ENCODE data around the gene PACSIN1. TPM values are rescaled to one million over a fixed set of nuclear protein-coding genes. Genes with fewer than 3 reads are reported as not detected.
A peak's percentile ranks its signal among the peaks of the same experiment; 100 is the strongest.

PACSIN1 gene
- total RNA-seq, 2 donors from 2014 or later: 0.52 TPM; not detected in 1

- no peak for TF ChIP-seq POLR2A (IDR thresholded peaks at IDR 0.05)
- TF ChIP-seq, protein P1, sequence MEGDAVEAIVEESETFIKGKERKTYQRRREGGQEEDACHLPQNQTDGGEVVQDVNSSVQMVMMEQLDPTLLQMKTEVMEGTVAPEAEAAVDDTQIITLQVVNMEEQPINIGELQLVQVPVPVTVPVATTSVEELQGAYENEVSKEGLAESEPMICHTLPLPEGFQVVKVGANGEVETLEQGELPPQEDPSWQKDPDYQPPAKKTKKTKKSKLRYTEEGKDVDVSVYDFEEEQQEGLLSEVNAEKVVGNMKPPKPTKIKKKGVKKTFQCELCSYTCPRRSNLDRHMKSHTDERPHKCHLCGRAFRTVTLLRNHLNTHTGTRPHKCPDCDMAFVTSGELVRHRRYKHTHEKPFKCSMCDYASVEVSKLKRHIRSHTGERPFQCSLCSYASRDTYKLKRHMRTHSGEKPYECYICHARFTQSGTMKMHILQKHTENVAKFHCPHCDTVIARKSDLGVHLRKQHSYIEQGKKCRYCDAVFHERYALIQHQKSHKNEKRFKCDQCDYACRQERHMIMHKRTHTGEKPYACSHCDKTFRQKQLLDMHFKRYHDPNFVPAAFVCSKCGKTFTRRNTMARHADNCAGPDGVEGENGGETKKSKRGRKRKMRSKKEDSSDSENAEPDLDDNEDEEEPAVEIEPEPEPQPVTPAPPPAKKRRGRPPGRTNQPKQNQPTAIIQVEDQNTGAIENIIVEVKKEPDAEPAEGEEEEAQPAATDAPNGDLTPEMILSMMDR (IDR thresholded peaks at IDR 0.05): no peak
- WGBS, 2 donors: 77 to 79% methylated on average over 6 of the region's 6 CpGs
- no peaks in the 10 kb centered on the region for H3K27me3 ChIP-seq
- H3K9me3 ChIP-seq: no peaks in the 10 kb centered on the region
- no peaks in the 10 kb centered on the region for H3K36me3 ChIP-seq (replicated peaks in 1 of 2; ENCODE audit: insufficient read depth in 1 of 2, low read depth in 2 of 2)
- H3K4me1 ChIP-seq: peaks cover 18% of the 10 kb centered on the region
- no peak for ATAC-seq
- no peak for DNase-seq
- no peak overlapping the region for H3K4me3 ChIP-seq
- intact Hi-C loops (cut with DNase I): loop anchor here (10.0 kb wide), 1 partner anchor 143 kb away; no protein-coding TSS in a partner anchor
- no peak overlapping the region for H3K27ac ChIP-seq
These were observed 3.9 kb upstream of the PACSIN1 start for GRCh38 chr6:34462010-34462409.

GRCh38 chr6:34462551-34462971 lies 3.3 kb upstream of the PACSIN1 start:
- intact Hi-C loops (cut with DNase I): loop anchor here (10.0 kb wide), 1 partner anchor 142 kb away; no protein-coding TSS in a partner anchor

GRCh38 chr6:34463299-34463698 lies 2.6 kb upstream of the PACSIN1 start:
- Histone ChIP-seq H3K27ac (no peak overlapping the region), H3K27me3 (no peaks in the 10 kb centered on the region), H3K4me1 (peaks cover 18% of the 10 kb centered on the region), H3K4me3 (no peak overlapping the region), H3K36me3 (replicated peaks in 1 of 2; ENCODE audit: insufficient read depth in 1 of 2, low read depth in 2 of 2) (no peaks in the 10 kb centered on the region), H3K9me3 (no peaks in the 10 kb centered on the region)
- no peak for DNase-seq
- TF ChIP-seq, protein P1 (IDR thresholded peaks at IDR 0.05): no peak
- TF ChIP-seq POLR2A (IDR thresholded peaks at IDR 0.05): no peak
- intact Hi-C loops (cut with DNase I): loop anchor here (10.0 kb wide), 1 partner anchor 142 kb away; no protein-coding TSS in a partner anchor
- WGBS, 2 donors: 79 to 86% methylated on average over 2 of the region's 2 CpGs
- ATAC-seq: no peak

More at GRCh38 chr6:34462551-34462971, 3.3 kb upstream of the PACSIN1 start:
- WGBS, 2 donors: 24 to 27% methylated on average over 5 to 6 of the region's 6 CpGs
- no peaks in the 10 kb centered on the region for H3K27me3 ChIP-seq
- no peaks in the 10 kb centered on the region for H3K36me3 ChIP-seq (replicated peaks in 1 of 2; ENCODE audit: insufficient read depth in 1 of 2, low read depth in 2 of 2)
- DNase-seq: peak in 3 of 4 donors; percentile 14 to 36 (median 24)
- no peak for ATAC-seq
- TF ChIP-seq, protein P1 (IDR thresholded peaks at IDR 0.05): no peak
- TF ChIP-seq POLR2A (IDR thresholded peaks at IDR 0.05): no peak
- H3K27ac ChIP-seq: no peak overlapping the region
- H3K4me1 ChIP-seq: peaks cover 18% of the 10 kb centered on the region
- H3K9me3 ChIP-seq: no peaks in the 10 kb centered on the region
- no peak overlapping the region for H3K4me3 ChIP-seq

GRCh38 chr6:34463849-34464248 lies 2.0 kb upstream of the PACSIN1 start:
- intact Hi-C loops (cut with DNase I): loop anchor here (10.0 kb wide), 1 partner anchor 141 kb away; no protein-coding TSS in a partner anchor
- WGBS, 2 donors: 70 to 76% methylated on average over 3 to 4 of the region's 4 CpGs

More at GRCh38 chr6:34463849-34464248, 2.0 kb upstream of the PACSIN1 start:
- Histone ChIP-seq H3K4me1 (peaks cover 18% of the 10 kb centered on the region), H3K36me3 (replicated peaks in 1 of 2; ENCODE audit: insufficient read depth in 1 of 2, low read depth in 2 of 2) (no peaks in the 10 kb centered on the region), H3K9me3 (no peaks in the 10 kb centered on the region), H3K4me3 (no peak overlapping the region), H3K27ac (no peak overlapping the region), H3K27me3 (no peaks in the 10 kb centered on the region)
- DNase-seq (no peak), ATAC-seq (no peak)
- TF ChIP-seq, protein P1 (IDR thresholded peaks at IDR 0.05): no peak
- TF ChIP-seq POLR2A (IDR thresholded peaks at IDR 0.05): no peak
